HAP-1 (cell line): Measurements from ENCODE around the gene DNAJB6.
A peak's percentile ranks its signal among the peaks of the same experiment; 100 is the strongest.

ENCODE experiments used
- DNase-seq, 2 experiments: peaks; one replicate each; pipeline ENCODE4 v3.0.0-alpha.2; 2016 to 2020; ENCODE audit warnings: low spot score in 2 of 2
- H3K27me3 ChIP-seq: fragments of 250-450 bp; sonication (Bioruptor Pico); 2 replicates; pipeline ENCODE4 v1.5.1; 2020; ENCODE audit warnings: low read depth, mild to moderate bottlenecking, moderate library complexity
- H3K36me3 ChIP-seq: fragments of 250-450 bp; sonication (Bioruptor Pico); replicated peaks from 2 replicates; pipeline ENCODE4 v1.5.1; 2020; ENCODE audit warnings: mild to moderate bottlenecking
- H3K4me1 ChIP-seq: fragments of 250-450 bp; sonication (Bioruptor Pico); 2 replicates; pipeline ENCODE4 v1.5.1; 2020; ENCODE audit warnings: mild to moderate bottlenecking
- H3K4me3 ChIP-seq: fragments of 250-450 bp; sonication (Bioruptor Pico); 2 replicates; pipeline ENCODE4 v1.5.1; 2020; ENCODE audit warnings: mild to moderate bottlenecking, moderate library complexity
- H3K9me3 ChIP-seq: fragments of 250-450 bp; sonication (Bioruptor Pico); 2 replicates; pipeline ENCODE4 v1.5.1; 2020; ENCODE audit warnings: mild to moderate bottlenecking, moderate library complexity
- in situ Hi-C: fragments of 300-500 bp; cut with MboI; formaldehyde crosslinking; loops from 3 replicates; pipeline ENCODE4 v1.14.3; 2020; ENCODE audit warnings: low sequenced_read_pairs, inconsistent platforms, mixed read lengths

DNAJB6 gene

DNA sequence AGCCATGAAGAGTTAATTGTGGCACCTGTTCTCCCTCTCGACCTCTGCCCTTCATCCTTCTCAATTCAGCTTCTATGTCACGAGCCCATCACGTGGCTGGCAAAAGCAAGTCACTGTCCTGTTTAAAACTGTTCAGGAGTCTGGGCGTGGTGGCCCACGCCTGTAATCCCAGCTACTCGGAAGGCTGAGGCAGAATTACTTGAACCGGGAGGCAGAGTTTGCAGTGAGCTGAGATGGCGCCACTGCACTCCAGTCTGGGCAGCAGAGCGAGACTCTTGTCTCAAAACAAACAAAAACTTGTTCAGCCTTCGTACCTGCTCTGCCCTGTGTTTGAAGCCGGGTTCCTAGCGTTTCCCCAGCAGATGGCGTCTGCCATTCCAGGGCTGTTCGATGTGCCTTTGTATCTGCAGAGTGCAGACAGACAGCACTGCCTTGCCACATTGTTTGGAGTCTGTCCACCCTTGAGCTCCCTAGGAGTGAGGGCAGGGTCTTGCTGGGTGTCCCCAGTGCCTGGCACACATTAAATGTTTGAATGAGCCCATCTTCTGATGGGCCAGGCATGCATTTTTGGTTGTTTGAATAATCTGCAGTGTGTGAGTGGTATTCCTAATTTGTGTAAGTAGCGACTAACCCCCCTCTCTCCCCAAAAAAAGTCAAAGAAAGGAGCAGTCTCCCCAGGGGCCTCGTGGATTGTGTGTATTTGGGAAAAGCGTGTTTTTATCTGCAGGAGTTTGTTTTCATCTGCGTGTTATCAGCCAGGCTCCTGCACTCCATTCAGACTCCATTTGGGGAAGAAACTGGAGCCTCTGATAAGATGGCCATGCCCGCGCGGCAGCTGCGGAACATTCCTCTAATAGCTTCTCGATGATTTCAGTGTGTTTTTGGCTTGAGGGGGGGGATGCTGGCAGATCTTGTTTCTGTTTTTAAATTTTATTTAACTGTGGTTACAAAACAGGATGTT is 61.2 kb downstream of the DNAJB6 start:
- Histone ChIP-seq H3K4me3 (no peak overlapping the region), H3K36me3 (no peaks in the 10 kb centered on the region; the same call in 1 of the 2 replicates), H3K27me3 (no peaks in the 10 kb centered on the region), H3K9me3 (no peaks in the 10 kb centered on the region), H3K4me1 (no peaks in the 10 kb centered on the region)
- DNase-seq, result peak; percentile 22 to 59
- in situ Hi-C loops, result no loop called here

DNA sequence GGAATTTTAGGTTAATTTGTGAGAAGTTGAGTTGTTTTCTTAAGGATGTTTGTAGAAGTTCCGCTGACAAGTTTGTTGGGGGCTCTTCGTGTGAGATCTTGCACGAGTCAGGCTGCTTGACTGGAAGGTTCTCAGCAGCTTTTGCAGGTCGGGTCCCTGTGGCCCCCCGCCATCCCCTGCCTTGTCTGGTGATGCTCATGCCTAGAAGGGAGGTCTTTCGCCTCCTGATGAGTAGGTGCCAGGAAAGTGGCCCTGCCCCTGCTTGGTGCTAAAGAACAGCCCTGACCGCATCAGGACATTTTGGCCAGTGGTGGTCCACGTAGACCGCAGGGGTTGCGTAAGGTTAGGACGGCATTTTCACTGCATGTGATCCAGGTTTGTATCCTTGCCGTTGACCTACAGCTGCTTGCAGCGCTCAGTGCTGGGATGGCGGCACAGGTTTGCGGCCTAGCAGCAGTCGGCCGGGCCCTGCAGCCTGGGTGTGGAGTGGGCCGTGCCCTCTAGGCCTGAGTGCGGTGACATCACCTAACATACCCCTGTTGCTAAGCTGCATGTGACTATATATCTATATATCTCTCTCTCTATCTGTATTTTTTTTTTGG is 62.4 kb downstream of the DNAJB6 start:
- no peaks in the 10 kb centered on the region for H3K4me1 ChIP-seq
- in situ Hi-C loops, result no loop called here
- H3K9me3 ChIP-seq, result no peaks in the 10 kb centered on the region
- H3K27me3 ChIP-seq, result no peaks in the 10 kb centered on the region
- H3K36me3 ChIP-seq, result no peaks in the 10 kb centered on the region; the same call in 1 of the 2 replicates
- no peak overlapping the region for H3K4me3 ChIP-seq
- no peak for DNase-seq

DNA sequence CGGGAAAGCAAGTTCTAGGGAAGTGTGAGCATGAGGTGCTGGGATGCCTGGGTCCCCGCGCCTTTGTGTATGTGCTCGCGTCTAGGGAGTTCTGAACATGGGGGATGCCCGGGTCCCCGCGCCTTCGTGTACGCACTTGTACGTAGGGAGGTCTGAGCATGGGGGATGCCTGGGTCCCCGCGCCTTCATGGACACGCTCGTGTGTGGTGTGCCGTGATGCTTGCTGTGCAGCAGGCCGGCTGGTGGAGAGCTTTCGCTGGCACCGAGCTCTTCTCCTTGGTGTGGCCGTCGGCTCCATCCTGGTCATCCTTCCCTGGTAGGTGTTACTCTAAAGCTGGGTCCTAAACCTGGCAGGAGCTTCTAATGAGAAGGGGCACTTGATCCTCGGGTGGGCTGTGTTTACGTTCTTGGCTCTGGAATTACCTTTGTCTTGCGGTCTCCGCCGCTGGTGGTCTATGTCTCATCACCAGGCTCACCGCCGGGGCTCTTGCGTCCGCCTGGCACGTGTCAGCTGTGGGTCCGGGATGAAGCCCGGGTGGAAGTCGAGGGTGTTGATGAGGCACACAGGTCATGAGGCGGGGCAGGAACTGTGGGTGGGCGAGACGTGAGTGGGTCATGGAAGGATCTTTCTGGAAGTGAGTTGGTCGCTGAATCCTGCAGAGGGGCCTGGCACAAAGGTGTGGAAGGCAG is 63.5 kb downstream of the DNAJB6 start:
- in situ Hi-C loops, result no loop called here
- H3K27me3 ChIP-seq, result no peaks in the 10 kb centered on the region
- H3K9me3 ChIP-seq, result no peaks in the 10 kb centered on the region
- no peak overlapping the region for H3K4me3 ChIP-seq
- no peaks in the 10 kb centered on the region for H3K4me1 ChIP-seq
- H3K36me3 ChIP-seq, result no peaks in the 10 kb centered on the region; the same call in 1 of the 2 replicates
- no peak for DNase-seq

DNA sequence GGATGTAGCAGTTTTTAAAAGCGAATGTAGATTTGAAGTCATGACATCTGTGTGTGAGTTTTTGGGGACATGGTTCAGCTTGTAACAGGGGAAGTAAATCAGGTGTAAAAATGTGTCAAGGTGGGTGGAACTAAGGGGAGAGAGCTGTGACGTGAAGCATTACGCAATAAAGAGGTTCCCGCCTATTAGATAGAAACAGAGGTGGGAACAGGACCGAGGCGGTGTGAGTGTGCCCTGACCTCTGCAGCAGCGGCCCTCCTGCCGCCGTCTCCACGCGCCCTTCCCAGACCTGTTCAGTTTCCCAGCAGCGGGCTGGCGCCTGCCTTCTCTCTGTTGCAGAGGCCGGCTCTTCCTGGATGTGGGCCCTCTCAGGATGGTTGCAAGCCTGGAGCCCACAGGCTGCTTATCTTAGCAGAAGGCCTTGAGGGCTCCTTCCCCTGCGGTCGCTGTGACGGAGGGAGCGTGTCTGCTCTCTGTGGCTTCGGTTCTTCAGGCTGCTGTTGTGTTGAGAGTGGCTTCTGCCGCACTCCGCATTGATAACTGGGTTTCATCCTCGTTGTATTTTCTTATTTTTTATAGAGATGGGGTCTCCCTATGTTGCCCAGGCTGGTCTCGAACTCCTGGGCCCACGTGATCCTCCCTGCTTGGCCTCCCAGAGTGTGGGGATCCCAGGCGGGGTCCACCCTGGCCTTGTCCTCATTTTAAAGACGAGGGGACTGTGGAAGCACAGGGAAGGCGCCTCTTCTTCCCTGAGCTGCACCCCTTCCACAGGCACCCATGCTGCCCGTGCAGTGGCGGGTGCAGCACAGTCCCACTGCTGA is 65.0 kb downstream of the DNAJB6 start:
- Histone ChIP-seq H3K4me1 (no peaks in the 10 kb centered on the region), H3K36me3 (no peaks in the 10 kb centered on the region; the same call in 1 of the 2 replicates), H3K27me3 (no peaks in the 10 kb centered on the region), H3K9me3 (no peaks in the 10 kb centered on the region), H3K4me3 (no peak overlapping the region)
- DNase-seq, result no peak
- in situ Hi-C loops, result no loop called here

DNA sequence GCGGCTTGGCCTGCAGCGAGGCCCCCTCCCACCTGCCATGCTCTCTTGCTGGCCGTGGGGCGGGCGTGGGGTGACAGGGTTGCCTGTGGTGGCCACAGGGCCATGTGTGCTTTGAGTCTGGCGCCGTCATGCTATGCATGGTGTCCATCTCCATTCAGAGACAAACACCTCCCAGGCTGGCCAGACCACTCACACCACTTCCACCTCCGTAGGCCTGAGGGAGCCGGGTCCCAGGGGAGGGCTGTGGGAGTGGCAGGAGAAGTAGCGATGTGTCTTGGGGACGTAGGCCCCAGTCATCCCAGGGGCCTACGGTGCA is 65.5 kb downstream of the DNAJB6 start:
- Histone ChIP-seq H3K9me3 (no peaks in the 10 kb centered on the region), H3K4me1 (no peaks in the 10 kb centered on the region), H3K4me3 (no peak overlapping the region), H3K27me3 (no peaks in the 10 kb centered on the region), H3K36me3 (no peaks in the 10 kb centered on the region; the same call in 1 of the 2 replicates)
- no peak for DNase-seq
- in situ Hi-C loops, result no loop called here

DNA sequence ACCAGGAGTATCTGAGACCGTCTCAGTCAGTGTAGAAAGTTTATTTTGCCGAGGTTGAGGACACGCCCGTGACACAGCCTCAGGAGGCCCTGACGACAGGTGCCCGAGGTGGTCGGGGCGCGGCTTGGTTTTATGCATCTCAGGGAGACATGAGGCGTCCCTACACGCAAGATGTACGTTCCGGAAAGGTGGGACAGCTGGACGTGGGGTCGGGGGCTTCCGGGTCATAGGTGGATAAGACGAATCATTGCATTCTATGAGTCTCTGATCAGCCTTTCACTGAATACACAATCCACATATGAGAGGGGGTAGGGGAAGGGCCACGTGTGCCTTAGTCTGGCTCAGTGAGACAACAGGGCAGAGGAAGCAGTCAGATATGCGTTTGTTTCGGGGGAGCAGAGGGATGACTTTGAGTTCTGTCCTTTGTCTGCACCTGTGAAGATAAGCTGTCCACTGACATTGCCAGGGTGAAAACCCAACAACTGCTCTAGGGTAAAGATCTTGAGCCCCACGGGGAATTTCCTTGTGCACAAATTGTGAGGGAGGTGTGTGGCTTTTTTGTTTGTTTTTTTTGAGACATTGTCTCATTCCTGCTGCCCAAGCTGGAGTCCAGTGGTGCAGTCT is 66.2 kb downstream of the DNAJB6 start:
- H3K4me1 ChIP-seq, result no peaks in the 10 kb centered on the region
- no peaks in the 10 kb centered on the region; the same call in 1 of the 2 replicates for H3K36me3 ChIP-seq
- H3K9me3 ChIP-seq, result no peaks in the 10 kb centered on the region
- no peaks in the 10 kb centered on the region for H3K27me3 ChIP-seq
- no peak for DNase-seq
- H3K4me3 ChIP-seq, result no peak overlapping the region
- in situ Hi-C loops, result no loop called here

DNA sequence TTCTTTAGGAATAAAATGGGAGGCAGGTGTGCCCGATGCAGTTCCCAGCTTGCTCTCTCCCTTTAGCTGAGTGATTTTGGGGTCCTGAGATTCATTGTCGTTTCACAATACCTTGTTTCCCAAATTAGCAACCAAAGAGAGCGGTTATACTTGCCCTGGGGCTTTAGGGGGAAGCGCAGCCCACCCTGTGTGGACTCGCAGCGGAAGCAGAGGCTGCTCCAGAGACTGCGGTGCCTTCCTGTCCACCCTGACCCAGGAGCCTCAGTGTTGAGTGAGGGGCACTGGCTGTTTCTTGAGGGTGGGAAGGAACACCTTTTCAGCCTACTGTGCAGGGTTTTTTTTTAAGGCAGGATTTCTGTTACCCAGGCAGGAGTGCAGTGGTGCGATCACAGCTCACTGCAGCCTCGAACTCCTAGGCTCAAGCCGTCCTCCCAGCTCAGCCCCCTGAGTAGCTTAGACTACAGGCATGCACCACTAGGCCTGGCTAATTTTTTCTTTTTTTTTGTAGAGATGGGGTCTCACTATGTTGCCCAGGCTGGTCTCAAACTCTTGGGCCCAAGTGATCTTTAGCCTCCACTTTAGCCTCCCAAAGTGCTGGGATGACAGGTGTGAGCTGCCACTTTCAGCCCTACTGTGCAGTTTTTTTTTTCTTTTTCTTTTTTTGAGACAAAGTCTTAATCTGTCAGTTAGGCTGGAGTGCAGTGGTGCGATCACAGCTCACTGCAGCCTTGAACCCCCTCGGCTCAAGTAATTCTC is 67.0 kb downstream of the DNAJB6 start:
- H3K27me3 ChIP-seq, result no peaks in the 10 kb centered on the region
- DNase-seq, result no peak
- in situ Hi-C loops, result no loop called here
- H3K9me3 ChIP-seq, result no peaks in the 10 kb centered on the region
- no peaks in the 10 kb centered on the region for H3K4me1 ChIP-seq
- H3K36me3 ChIP-seq, result no peaks in the 10 kb centered on the region
- no peak overlapping the region for H3K4me3 ChIP-seq

DNA sequence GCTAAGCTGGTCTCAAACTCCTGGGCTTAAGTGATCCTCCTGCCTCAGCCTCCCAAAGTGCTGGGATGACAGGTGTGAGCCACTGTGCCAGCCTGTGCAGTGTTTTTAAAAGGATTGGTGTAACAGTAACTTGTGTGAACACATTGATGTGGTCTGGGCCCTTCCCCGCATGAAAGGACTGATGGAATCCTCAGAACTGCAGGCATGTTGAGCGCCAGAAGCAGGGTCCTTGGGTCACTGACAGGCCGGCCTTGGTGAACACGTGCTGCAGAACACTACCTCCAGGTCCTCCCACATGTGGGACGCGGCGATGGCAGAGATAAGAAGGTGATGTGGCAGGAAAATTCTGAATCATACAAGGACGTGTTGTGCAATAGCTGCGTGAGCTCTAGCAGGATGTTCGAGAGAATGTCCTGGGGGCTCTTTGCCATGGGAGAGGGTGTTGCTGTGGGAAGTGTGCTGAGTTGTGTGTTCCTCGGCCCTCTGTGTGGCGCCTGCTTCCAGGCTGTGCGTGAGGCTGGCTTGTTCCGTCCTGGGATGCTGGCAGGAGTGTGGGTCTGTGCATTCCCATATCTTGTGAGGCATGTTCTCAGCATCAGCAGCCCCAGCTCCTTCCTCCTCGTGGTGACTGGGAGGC is 68.2 kb downstream of the DNAJB6 start:
- Histone ChIP-seq H3K27me3 (no peaks in the 10 kb centered on the region), H3K36me3 (no peaks in the 10 kb centered on the region), H3K4me1 (no peaks in the 10 kb centered on the region), H3K9me3 (no peaks in the 10 kb centered on the region), H3K4me3 (no peak overlapping the region)
- DNase-seq, result no peak
- in situ Hi-C loops, result no loop called here

DNA sequence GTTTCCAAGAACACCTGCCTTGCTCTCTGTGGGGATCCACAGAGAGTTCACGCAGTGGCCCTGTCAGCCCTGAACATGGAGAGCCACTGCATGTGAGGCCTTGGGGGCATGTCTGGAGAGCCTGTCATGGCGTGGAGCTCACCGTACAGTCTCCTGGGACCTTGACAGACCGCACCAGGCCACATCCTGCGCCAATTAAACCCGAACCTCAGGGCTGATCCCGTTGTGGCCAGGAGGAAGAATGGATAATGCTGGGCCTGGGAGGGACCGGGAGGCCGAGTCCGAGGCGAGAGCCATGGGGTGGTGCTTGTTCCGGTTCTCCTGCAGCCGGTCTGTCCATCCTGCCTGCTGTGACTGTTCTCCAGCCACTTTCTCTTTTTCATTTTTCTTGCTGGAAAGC is 68.7 kb downstream of the DNAJB6 start:
- no peaks in the 10 kb centered on the region for H3K4me1 ChIP-seq
- in situ Hi-C loops, result no loop called here
- no peaks in the 10 kb centered on the region for H3K9me3 ChIP-seq
- H3K36me3 ChIP-seq, result no peaks in the 10 kb centered on the region
- H3K27me3 ChIP-seq, result no peaks in the 10 kb centered on the region
- DNase-seq, result no peak
- H3K4me3 ChIP-seq, result no peak overlapping the region

DNA sequence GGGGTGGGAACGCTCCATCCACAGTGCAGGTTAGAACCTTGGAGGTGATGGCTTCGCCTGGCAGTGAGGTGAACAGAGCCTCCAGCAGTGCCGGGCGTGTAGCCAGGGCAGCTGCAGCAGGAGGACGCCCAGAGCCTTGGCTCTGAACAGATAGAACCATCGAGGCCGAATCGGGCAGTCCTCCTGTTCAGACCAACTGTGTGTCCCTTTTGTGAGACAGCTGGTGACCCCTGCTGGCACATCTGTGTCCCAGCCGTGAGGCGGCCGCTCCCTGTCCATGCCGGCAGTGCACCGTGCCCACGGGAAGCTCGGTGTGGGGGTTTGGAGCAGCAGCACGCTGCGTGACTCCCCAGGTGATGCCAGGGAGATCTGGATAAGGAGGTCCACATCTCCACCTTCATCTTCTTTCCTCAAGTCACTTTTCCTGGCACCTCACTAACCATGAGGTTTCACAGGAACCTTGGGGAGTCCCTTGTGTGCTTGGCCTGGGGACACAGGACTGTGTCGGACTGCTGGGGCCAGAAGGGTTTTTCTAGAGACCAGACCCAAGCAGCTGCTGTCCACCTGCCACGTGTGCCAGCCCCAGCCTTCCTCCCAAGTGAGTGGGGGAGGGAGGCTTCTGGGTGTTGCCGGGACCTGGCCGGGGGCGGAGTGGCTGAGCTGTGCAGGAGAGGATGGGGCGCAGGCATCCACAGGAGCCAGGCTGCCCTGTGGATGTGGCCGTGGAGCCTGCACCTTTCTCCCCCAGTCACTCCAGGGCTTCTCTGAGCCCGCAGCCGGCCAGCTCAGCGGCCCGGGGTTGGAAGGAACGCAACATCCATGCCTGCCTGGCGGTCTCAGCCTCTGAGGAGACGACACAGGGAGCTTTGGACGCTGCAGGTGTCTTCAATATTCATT is 69.4 kb downstream of the DNAJB6 start:
- Histone ChIP-seq H3K9me3 (no peaks in the 10 kb centered on the region), H3K4me1 (no peaks in the 10 kb centered on the region), H3K27me3 (no peaks in the 10 kb centered on the region), H3K4me3 (no peak overlapping the region), H3K36me3 (no peaks in the 10 kb centered on the region)
- in situ Hi-C loops, result no loop called here
- no peak for DNase-seq

DNA sequence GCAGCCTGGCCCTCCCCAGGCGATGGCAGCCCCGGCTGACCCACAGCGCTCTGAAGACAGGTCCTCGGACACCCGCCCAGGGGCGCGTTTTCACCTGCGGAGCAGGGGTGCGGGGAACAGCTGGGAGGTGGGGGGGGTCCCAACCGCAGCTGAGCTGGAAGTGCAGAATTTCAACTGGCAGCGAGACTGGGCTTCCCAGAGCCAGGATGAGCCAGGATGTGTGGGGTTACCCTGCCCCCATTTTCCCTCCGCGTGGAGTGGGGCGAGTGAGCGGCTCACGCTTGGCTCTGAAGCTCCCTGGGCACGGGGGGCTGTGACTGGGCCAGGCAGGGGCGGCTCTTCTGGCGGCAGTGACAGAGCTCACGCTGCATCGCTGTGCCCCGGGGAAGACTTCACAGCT is 70.2 kb downstream of the DNAJB6 start:
- H3K9me3 ChIP-seq, result no peaks in the 10 kb centered on the region
- H3K4me1 ChIP-seq, result no peaks in the 10 kb centered on the region
- no peak for DNase-seq
- H3K4me3 ChIP-seq, result no peak overlapping the region
- no peaks in the 10 kb centered on the region for H3K27me3 ChIP-seq
- H3K36me3 ChIP-seq, result no peaks in the 10 kb centered on the region
- in situ Hi-C loops, result no loop called here
